HEK293 (cell line): Measurements from ENCODE around the gene MYO5B.

ENCODE experiments used
- CTCF ChIA-PET: fragments of 350-600 bp; formaldehyde crosslinking; extraction: SDS; loops from one replicate; lab custom pipeline; 2021; ENCODE audit warnings: antibody characterized with exemption; lab: Yijun Ruan, JAX
- POLR2A ChIA-PET: fragments of 300-600 bp; formaldehyde crosslinking; extraction: SDS; loops from one replicate; lab custom pipeline; 2020; ENCODE audit warnings: antibody characterized with exemption, inconsistent platforms; lab: Yijun Ruan, JAX
- H3K27ac ChIP-seq: fragments of 200-500 bp; sonication (Bioruptor generic); 2 replicates; pipeline ENCODE4 v1.5.1; 2014; ENCODE audit warnings: low read depth, low read length, control low read depth, inconsistent platforms; ENCODE audit errors: extremely low read depth
- H3K36me3 ChIP-seq, 2 experiments: fragments of 200-500 bp in 1 of 2; sonication (Bioruptor generic) in 1 of 2; 1 replicate in 1 of 2; 2 replicates in 1 of 2; pipeline ENCODE4 v1.5.1; 2014 to 2017; ENCODE audit warnings: inconsistent platforms in 2 of 2, low read length in 2 of 2; ENCODE audit not compliant: control insufficient read depth in 2 of 2, insufficient read depth in 1 of 2
- H3K4me1 ChIP-seq: fragments of 200-500 bp; sonication (Bioruptor generic); 2 replicates; pipeline ENCODE4 v1.5.1; 2014; ENCODE audit warnings: mild to moderate bottlenecking, low read length, inconsistent platforms; ENCODE audit not compliant: control insufficient read depth, insufficient read depth
- H3K4me3 ChIP-seq: 2 replicates; pipeline ENCODE4 v1.5.1; 2011; ENCODE audit warnings: low read depth, mild to moderate bottlenecking, control low read depth, low read length, moderate library complexity
- H3K9me3 ChIP-seq: fragments of 200-500 bp; sonication (Bioruptor generic); 2 replicates; pipeline ENCODE4 v1.5.1; 2014; ENCODE audit warnings: low read depth, low read length, inconsistent platforms; ENCODE audit not compliant: control insufficient read depth, insufficient read depth
- EGR2 ChIP-seq: fragments of 450-650 bp; formaldehyde crosslinking; IDR thresholded peaks from 2 replicates; pipeline ENCODE4 v1.5.1; 2016; ENCODE audit warnings: low read depth, missing biosample characterization, missing genetic modification characterization
- HOXA7 ChIP-seq: sonication (generic); formaldehyde crosslinking; IDR thresholded peaks from 2 replicates; pipeline ENCODE4 v1.8.1; 2022; ENCODE audit warnings: missing genetic modification reagents, borderline replicate concordance
- KLF10 ChIP-seq: fragments of 450-650 bp; IDR thresholded peaks from 2 replicates; pipeline ENCODE4 v1.5.1; 2018; ENCODE audit warnings: missing biosample characterization, mild to moderate bottlenecking, missing genetic modification characterization
- SP3 ChIP-seq: fragments of 450-650 bp; formaldehyde crosslinking; IDR thresholded peaks from 2 replicates; pipeline ENCODE4 v1.5.1; 2016; ENCODE audit warnings: missing biosample characterization, missing genetic modification characterization
- YY1 ChIP-seq: fragments of 450-650 bp; formaldehyde crosslinking; IDR thresholded peaks from 2 replicates; pipeline ENCODE4 v1.5.1; 2018; ENCODE audit warnings: missing biosample characterization, missing genetic modification characterization
- ZBTB17 ChIP-seq: fragments of 450-650 bp; formaldehyde crosslinking; IDR thresholded peaks from 2 replicates; pipeline ENCODE4 v1.5.1; 2016; ENCODE audit warnings: missing biosample characterization, missing genetic modification characterization
- ZBTB48 ChIP-seq: fragments of 450-650 bp; formaldehyde crosslinking; IDR thresholded peaks from 2 replicates; pipeline ENCODE4 v1.5.1; 2016; ENCODE audit warnings: missing biosample characterization, missing genetic modification characterization
- ZEB2 ChIP-seq: fragments of 450-650 bp; formaldehyde crosslinking; IDR thresholded peaks from 2 replicates; pipeline ENCODE4 v1.5.1; 2016; ENCODE audit warnings: missing biosample characterization, missing genetic modification characterization
- ZFP69B ChIP-seq: fragments of 450-650 bp; formaldehyde crosslinking; IDR thresholded peaks from 2 replicates; pipeline ENCODE4 v1.5.1; 2016; ENCODE audit warnings: missing biosample characterization, missing genetic modification characterization
- ZNF335 ChIP-seq: fragments of 450-650 bp; formaldehyde crosslinking; conservative IDR thresholded peaks from 2 replicates; pipeline ENCODE4 v1.5.1; 2016; ENCODE audit warnings: missing biosample characterization, missing genetic modification characterization
- ZNF366 ChIP-seq: fragments of 450-650 bp; formaldehyde crosslinking; conservative IDR thresholded peaks from 2 replicates; pipeline ENCODE4 v1.5.1; 2016; ENCODE audit warnings: missing biosample characterization, missing genetic modification characterization
- ZNF544 ChIP-seq: fragments of 450-650 bp; formaldehyde crosslinking; IDR thresholded peaks from 2 replicates; pipeline ENCODE4 v1.5.0; 2017; ENCODE audit warnings: missing biosample characterization, missing genetic modification characterization
- ZNF560 ChIP-seq: fragments of 450-650 bp; formaldehyde crosslinking; IDR thresholded peaks from 2 replicates; pipeline ENCODE4 v1.5.1; 2017; ENCODE audit warnings: missing biosample characterization, missing genetic modification characterization, borderline replicate concordance
- ZNF561 ChIP-seq: fragments of 450-650 bp; IDR thresholded peaks from 2 replicates; pipeline ENCODE4 v1.5.1; 2018; ENCODE audit warnings: missing biosample characterization, missing genetic modification characterization, borderline replicate concordance
- ZNF626 ChIP-seq: fragments of 450-650 bp; sonication (Bioruptor Pico); formaldehyde crosslinking; IDR thresholded peaks from 2 replicates; pipeline ENCODE4 v1.5.1; 2018; ENCODE audit warnings: missing biosample characterization, missing genetic modification characterization, inconsistent platforms
- ZNF660 ChIP-seq: fragments of 450-650 bp; IDR thresholded peaks from 2 replicates; pipeline ENCODE4 v1.5.1; 2018; ENCODE audit warnings: missing biosample characterization, mild to moderate bottlenecking, missing genetic modification characterization
- ZNF747 ChIP-seq: fragments of 450-650 bp; formaldehyde crosslinking; IDR thresholded peaks from 2 replicates; pipeline ENCODE4 v1.5.1; 2016; ENCODE audit warnings: missing biosample characterization, missing genetic modification characterization
- ZNF768 ChIP-seq: fragments of 450-650 bp; formaldehyde crosslinking; IDR thresholded peaks from 2 replicates; pipeline ENCODE4 v1.5.1; 2018; ENCODE audit warnings: missing biosample characterization, mild to moderate bottlenecking, missing genetic modification characterization
- ZSCAN30 ChIP-seq: fragments of 450-650 bp; IDR thresholded peaks from 2 replicates; pipeline ENCODE4 v1.5.1; 2018; ENCODE audit warnings: missing biosample characterization, mild to moderate bottlenecking, missing genetic modification characterization, moderate library complexity
- TF ChIP-seq, protein P1 (sequence below): fragments of 450-650 bp; formaldehyde crosslinking; IDR thresholded peaks from 2 replicates; pipeline ENCODE4 v1.5.1; 2016; ENCODE audit warnings: missing biosample characterization, missing genetic modification characterization
- TF ChIP-seq, protein P2 (sequence below): fragments of 450-650 bp; formaldehyde crosslinking; IDR thresholded peaks from 2 replicates; pipeline ENCODE4 v1.5.1; 2016; ENCODE audit warnings: missing biosample characterization, missing genetic modification characterization
- TF ChIP-seq, protein P3 (sequence below): fragments of 450-650 bp; formaldehyde crosslinking; optimal IDR thresholded peaks from 2 replicates; pipeline ENCODE3; 2016; ENCODE audit warnings: missing biosample characterization, mild to moderate bottlenecking, missing genetic modification characterization
- TF ChIP-seq, protein P4 (sequence below): fragments of 450-650 bp; formaldehyde crosslinking; IDR thresholded peaks from 2 replicates; pipeline ENCODE4; 2016; ENCODE audit warnings: missing biosample characterization, missing genetic modification characterization
- TF ChIP-seq, protein P5 (sequence below): fragments of 450-650 bp; formaldehyde crosslinking; IDR thresholded peaks from 2 replicates; pipeline ENCODE4 v1.5.1; 2017; ENCODE audit warnings: missing biosample characterization, missing genetic modification characterization
- TF ChIP-seq, protein P6 (sequence below): fragments of 450-650 bp; formaldehyde crosslinking; IDR thresholded peaks from 2 replicates; pipeline ENCODE4 v1.5.1; 2016; ENCODE audit warnings: missing biosample characterization, missing genetic modification characterization

MYO5B gene

DNA sequence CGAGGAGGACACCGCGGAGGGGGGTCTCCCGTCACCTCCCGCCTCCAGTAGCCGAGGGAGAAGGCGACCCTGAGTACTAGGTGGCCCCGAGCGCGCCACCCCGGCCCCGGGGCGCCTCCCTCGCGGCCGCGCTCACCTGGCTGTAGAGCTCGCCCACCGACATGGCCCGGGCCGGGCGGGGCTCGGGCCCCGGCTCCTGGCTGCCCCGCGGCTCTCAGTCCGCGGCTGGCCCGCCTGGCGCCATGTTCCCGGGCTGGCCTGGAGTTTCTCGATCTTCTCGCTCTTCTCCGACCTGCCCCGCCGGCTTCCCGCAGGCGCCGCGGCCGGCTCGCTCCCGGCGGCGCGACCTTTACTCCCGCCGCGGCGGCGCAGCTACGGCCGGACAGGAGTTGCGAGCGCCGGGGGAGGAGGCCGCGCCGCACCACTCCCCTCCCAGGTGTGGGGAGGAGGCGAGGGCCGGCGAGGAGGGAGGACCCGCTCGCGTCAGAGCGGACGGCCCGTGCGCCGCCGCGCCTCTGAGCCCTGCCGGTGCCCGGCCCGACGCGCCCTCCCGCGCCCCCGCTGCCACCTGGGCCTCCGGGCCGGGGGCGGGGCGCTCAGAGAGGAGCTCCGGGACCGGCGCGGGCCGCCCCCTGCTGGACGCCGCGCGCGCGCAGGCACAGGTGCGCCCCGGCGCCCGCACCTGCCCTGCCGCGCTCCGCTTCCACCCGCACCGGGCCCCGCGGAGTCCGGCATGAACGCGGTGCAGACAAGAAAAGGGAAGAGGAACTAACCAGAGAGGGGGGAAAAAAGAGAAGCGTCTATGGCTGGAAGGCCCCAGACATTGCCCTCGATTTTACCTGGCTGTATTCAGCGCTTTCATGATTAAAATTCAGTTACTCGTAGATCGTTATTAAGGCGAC, at the start of gene MYO5B:
MYO5B (minus strand) TSS at position 517 of the 902 bp plus-strand sequence; CDS start at position 163, 354 bp downstream.
- Histone ChIP-seq H3K36me3 (no peaks in the 10 kb centered on the region), H3K9me3 (no peaks in the 10 kb centered on the region), H3K27ac (peak within 1 kb of the TSS; percentile 56; the same call in 1 of the 2 replicates), H3K4me1 (no peaks in the 10 kb centered on the region), H3K4me3 (peak within 1 kb of the TSS; percentile 66)
- ChIA-PET POLR2A (interaction anchor here (0.5 kb wide), 2 partner anchors 11 to 54 kb away, joined by 3 to 4 read pairs; no protein-coding TSS in a partner anchor), CTCF (interaction anchor here (0.6 to 2.9 kb wide), 25 partner anchors 8 to 685 kb away, joined by 3 to 14 read pairs (median 4); no protein-coding TSS in a partner anchor)
- TF ChIP-seq ZSCAN30 (tag by site-specific recombination) (peak; percentile 77), ZNF335 (tag by site-specific recombination) (peak; percentile 45; the same call in 1 of the 2 replicates), EGR2 (tag by site-specific recombination) (no peak), ZBTB17 (no peak), ZFP69B (tag by site-specific recombination) (no peak), ZNF366 (tag by site-specific recombination) (no peak), YY1 (tag by site-specific recombination) (peak; percentile 58; the same call in 1 of the 2 replicates), ZNF747 (tag by site-specific recombination) (no peak), SP3 (tag by site-specific recombination) (no peak), ZBTB48 (tag by site-specific recombination) (no peak; the same call in 1 of the 2 replicates), ZNF544 (tag by site-specific recombination) (no peak), ZNF560 (tag by site-specific recombination) (no peak), ZNF561 (tag by site-specific recombination) (peak; percentile 63; the same call in 1 of the 2 replicates), ZNF768 (tag by site-specific recombination) (no peak), ZNF660 (tag by site-specific recombination) (0 out of 2 replicates have a peak, but pooled peaks have one; percentile 46), HOXA7 (no peak), ZEB2 (tag by site-specific recombination) (peak; percentile 60; the same call in 1 of the 2 replicates), KLF10 (tag by site-specific recombination) (0 out of 2 replicates have a peak, but pooled peaks have one; percentile 31), ZNF626 (tag by site-specific recombination) (no peak)
- TF ChIP-seq, protein P1, sequence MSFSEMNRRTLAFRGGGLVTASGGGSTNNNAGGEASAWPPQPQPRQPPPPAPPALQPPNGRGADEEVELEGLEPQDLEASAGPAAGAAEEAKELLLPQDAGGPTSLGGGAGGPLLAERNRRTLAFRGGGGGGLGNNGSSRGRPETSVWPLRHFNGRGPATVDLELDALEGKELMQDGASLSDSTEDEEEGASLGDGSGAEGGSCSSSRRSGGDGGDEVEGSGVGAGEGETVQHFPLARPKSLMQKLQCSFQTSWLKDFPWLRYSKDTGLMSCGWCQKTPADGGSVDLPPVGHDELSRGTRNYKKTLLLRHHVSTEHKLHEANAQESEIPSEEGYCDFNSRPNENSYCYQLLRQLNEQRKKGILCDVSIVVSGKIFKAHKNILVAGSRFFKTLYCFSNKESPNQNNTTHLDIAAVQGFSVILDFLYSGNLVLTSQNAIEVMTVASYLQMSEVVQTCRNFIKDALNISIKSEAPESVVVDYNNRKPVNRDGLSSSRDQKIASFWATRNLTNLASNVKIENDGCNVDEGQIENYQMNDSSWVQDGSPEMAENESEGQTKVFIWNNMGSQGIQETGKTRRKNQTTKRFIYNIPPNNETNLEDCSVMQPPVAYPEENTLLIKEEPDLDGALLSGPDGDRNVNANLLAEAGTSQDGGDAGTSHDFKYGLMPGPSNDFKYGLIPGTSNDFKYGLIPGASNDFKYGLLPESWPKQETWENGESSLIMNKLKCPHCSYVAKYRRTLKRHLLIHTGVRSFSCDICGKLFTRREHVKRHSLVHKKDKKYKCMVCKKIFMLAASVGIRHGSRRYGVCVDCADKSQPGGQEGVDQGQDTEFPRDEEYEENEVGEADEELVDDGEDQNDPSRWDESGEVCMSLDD (tag by site-specific recombination) = no peak
- TF ChIP-seq, protein P2, sequence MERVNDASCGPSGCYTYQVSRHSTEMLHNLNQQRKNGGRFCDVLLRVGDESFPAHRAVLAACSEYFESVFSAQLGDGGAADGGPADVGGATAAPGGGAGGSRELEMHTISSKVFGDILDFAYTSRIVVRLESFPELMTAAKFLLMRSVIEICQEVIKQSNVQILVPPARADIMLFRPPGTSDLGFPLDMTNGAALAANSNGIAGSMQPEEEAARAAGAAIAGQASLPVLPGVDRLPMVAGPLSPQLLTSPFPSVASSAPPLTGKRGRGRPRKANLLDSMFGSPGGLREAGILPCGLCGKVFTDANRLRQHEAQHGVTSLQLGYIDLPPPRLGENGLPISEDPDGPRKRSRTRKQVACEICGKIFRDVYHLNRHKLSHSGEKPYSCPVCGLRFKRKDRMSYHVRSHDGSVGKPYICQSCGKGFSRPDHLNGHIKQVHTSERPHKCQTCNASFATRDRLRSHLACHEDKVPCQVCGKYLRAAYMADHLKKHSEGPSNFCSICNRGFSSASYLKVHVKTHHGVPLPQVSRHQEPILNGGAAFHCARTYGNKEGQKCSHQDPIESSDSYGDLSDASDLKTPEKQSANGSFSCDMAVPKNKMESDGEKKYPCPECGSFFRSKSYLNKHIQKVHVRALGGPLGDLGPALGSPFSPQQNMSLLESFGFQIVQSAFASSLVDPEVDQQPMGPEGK (tag by site-specific recombination) = no peak
- TF ChIP-seq, protein P3, sequence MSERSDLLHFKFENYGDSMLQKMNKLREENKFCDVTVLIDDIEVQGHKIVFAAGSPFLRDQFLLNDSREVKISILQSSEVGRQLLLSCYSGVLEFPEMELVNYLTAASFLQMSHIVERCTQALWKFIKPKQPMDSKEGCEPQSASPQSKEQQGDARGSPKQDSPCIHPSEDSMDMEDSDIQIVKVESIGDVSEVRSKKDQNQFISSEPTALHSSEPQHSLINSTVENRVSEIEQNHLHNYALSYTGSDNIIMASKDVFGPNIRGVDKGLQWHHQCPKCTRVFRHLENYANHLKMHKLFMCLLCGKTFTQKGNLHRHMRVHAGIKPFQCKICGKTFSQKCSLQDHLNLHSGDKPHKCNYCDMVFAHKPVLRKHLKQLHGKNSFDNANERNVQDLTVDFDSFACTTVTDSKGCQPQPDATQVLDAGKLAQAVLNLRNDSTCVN (tag by site-specific recombination) = peak; percentile 63
- TF ChIP-seq, protein P4, sequence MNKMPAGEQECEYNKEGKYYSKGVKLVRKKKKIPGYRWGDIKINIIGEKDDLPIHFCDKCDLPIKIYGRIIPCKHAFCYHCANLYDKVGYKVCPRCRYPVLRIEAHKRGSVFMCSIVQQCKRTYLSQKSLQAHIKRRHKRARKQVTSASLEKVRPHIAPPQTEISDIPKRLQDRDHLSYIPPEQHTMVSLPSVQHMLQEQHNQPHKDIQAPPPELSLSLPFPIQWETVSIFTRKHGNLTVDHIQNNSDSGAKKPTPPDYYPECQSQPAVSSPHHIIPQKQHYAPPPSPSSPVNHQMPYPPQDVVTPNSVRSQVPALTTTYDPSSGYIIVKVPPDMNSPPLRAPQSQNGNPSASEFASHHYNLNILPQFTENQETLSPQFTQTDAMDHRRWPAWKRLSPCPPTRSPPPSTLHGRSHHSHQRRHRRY (tag by site-specific recombination) = no peak
- TF ChIP-seq, protein P5, sequence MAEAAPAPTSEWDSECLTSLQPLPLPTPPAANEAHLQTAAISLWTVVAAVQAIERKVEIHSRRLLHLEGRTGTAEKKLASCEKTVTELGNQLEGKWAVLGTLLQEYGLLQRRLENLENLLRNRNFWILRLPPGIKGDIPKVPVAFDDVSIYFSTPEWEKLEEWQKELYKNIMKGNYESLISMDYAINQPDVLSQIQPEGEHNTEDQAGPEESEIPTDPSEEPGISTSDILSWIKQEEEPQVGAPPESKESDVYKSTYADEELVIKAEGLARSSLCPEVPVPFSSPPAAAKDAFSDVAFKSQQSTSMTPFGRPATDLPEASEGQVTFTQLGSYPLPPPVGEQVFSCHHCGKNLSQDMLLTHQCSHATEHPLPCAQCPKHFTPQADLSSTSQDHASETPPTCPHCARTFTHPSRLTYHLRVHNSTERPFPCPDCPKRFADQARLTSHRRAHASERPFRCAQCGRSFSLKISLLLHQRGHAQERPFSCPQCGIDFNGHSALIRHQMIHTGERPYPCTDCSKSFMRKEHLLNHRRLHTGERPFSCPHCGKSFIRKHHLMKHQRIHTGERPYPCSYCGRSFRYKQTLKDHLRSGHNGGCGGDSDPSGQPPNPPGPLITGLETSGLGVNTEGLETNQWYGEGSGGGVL = peak; percentile 68; the same call in 1 of the 2 replicates
- TF ChIP-seq, protein P6, sequence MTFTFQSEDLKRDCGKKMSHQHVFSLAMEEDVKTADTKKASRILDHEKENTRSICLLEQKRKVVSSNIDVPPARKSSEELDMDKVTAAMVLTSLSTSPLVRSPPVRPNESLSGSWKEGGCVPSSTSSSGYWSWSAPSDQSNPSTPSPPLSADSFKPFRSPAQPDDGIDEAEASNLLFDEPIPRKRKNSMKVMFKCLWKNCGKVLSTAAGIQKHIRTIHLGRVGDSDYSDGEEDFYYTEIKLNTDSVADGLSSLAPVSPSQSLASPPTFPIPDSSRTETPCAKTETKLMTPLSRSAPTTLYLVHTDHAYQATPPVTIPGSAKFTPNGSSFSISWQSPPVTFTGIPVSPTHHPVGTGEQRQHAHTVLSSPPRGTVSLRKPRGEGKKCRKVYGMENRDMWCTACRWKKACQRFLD (tag by site-specific recombination) = no peak
